Thoracic aorta (tissue), 2 donors: ENCODE results near the gene NUFIP1. TPM values are rescaled to one million over a fixed set of nuclear protein-coding genes. Genes with fewer than 3 reads are reported as not detected.

ENCODE experiments used
- ATAC-seq: fragments of 150-250 bp; one replicate; pipeline ENCODE4 v1.8.0; 2017; ENCODE audit warnings: low read depth; ENCODE audit not compliant: insufficient number of reproducible peaks, low FRiP score
- DNase-seq: peaks from one replicate; pipeline ENCODE4 v3.0.0-alpha.2; 2020; ENCODE audit warnings: low spot score
- H3K27ac ChIP-seq, 2 donors: fragments of 200-600 bp; sonication (generic); 1 replicate in 1 of 2; 2 replicates in 1 of 2; pipeline ENCODE4 v1.5.1; 2016; ENCODE audit warnings: mild to moderate bottlenecking in 2 of 2, moderate library complexity in 2 of 2
- H3K27me3 ChIP-seq: fragments of 200-600 bp; sonication (generic); replicated peaks from 2 replicates; pipeline ENCODE4 v1.6.0; 2016; ENCODE audit warnings: mild to moderate bottlenecking; ENCODE audit not compliant: insufficient read depth
- H3K36me3 ChIP-seq: fragments of 200-600 bp; sonication (generic); one replicate; pipeline ENCODE4 v1.5.1; 2016
- H3K4me1 ChIP-seq, 2 donors: fragments of 200-600 bp; sonication (generic); 1 replicate in 1 of 2; 2 replicates in 1 of 2; pipeline versions ENCODE4 v1.5.1 to v1.6.0; 2016; ENCODE audit warnings: low read depth in 2 of 2, mild to moderate bottlenecking in 1 of 2; ENCODE audit not compliant: control insufficient read depth in 1 of 2
- H3K4me3 ChIP-seq: fragments of 200-600 bp; sonication (generic); 2 replicates; pipeline ENCODE4 v1.5.1; 2016; ENCODE audit warnings: mild to moderate bottlenecking
- H3K9me3 ChIP-seq: fragments of 200-600 bp; sonication (generic); 2 replicates; pipeline ENCODE4 v1.5.1; 2016
- total RNA-seq, 2 donors: library from RNA; depleted of rRNA; stranded (reverse); fragments of >200 nt; gene quantifications; one replicate each; pipeline versions ENCODE4 v1.1.0 to v1.2.3, GENCODE V29; 2016
- TF ChIP-seq, protein P1 (sequence below): fragments of 200-600 bp; sonication (generic); IDR thresholded peaks from one replicate; pipeline ENCODE4 v1.5.1; 2019; ENCODE audit warnings: antibody characterized with exemption

The NUFIP1 gene
- total RNA-seq, 2 donors from 2014 or later, result 0.54 to 4.5 TPM

DNA sequence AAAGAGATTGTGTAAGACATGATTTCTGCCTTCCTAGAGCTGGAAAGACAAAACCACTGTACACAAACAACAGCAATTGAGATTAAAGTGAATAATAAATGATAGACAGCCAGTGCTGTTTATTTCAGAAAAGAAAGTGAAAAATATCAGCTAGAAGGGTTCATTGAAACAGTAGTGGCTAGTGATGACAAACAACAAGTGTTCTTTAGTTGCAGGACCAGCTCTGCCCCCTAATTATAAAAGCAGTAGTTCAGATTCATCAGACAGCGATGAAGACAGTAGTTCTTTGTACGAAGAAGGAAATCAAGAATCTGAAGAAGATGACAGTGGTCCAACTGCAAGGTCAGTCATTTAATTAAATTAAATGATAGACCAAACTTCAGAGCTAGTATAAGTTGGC is 14.8 kb upstream of the NUFIP1 start:
- no peak for DNase-seq
- Histone ChIP-seq H3K27ac (no peak overlapping the region), H3K4me1 (no peaks in the 10 kb centered on the region), H3K4me3 (no peak overlapping the region), H3K27me3 (no peaks in the 10 kb centered on the region), H3K36me3 (peaks cover 24% of the 10 kb centered on the region), H3K9me3 (no peaks in the 10 kb centered on the region)
- ATAC-seq, result no peak
- TF ChIP-seq, protein P1, sequence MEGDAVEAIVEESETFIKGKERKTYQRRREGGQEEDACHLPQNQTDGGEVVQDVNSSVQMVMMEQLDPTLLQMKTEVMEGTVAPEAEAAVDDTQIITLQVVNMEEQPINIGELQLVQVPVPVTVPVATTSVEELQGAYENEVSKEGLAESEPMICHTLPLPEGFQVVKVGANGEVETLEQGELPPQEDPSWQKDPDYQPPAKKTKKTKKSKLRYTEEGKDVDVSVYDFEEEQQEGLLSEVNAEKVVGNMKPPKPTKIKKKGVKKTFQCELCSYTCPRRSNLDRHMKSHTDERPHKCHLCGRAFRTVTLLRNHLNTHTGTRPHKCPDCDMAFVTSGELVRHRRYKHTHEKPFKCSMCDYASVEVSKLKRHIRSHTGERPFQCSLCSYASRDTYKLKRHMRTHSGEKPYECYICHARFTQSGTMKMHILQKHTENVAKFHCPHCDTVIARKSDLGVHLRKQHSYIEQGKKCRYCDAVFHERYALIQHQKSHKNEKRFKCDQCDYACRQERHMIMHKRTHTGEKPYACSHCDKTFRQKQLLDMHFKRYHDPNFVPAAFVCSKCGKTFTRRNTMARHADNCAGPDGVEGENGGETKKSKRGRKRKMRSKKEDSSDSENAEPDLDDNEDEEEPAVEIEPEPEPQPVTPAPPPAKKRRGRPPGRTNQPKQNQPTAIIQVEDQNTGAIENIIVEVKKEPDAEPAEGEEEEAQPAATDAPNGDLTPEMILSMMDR, result no peak

DNA sequence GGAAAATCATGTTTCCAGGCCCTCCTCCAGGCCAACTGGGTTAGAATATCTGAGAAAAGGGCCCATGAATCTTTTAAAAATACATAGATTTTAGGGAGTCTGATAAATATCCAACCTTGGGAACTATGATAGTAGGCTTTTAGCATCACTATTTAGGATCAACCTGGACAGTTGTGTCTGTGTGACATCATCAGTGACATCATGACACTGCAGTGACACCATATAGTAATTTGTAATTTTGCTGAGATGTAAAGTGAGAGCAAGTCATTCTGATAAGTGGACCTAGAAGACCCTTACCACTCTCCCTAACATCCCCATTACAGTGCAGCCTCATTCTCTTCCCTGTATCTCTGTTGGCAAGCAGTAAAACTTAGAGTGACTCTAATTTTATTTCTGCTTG is 14.1 kb upstream of the NUFIP1 start:
- no peak for DNase-seq

DNA sequence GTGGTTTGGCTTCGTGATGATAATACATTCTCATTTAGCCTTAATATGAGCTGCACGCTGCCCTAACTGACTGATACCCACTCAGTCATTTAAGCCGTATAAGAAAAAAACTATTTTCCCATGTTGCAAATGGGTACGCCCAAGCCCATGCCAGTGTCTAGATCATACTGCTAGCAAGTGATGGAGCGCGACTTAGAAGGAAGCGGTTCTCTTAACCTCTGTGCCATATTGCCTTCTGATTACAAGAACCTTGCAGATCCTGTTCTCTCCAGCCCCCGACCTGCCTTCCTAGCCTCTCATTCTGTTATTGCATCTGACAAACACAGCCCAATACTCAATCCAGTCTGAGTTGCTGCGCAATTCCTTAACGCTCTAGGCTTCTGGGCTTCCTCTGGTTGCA is 670 bp upstream of the NUFIP1 start:
- DNase-seq, result no peak
- H3K36me3 ChIP-seq, result no peaks in the 10 kb centered on the region
- H3K9me3 ChIP-seq, result no peaks in the 10 kb centered on the region
- peaks cover 28 to 47% of the 10 kb centered on the region in 2 donors for H3K4me1 ChIP-seq
- H3K27me3 ChIP-seq, result no peaks in the 10 kb centered on the region
- ATAC-seq, result no peak
- TF ChIP-seq, protein P1, result no peak
- peak overlapping the region; percentile 94 for H3K4me3 ChIP-seq
- peak overlapping the region; percentile 86 to 91 for H3K27ac ChIP-seq

More for the DNA sequence above, 14.1 kb upstream of the NUFIP1 start:
- TF ChIP-seq, protein P1, result no peak
- ATAC-seq, result no peak
- no peaks in the 10 kb centered on the region for H3K9me3 ChIP-seq
- no peak overlapping the region for H3K27ac ChIP-seq
- peaks cover 22% of the 10 kb centered on the region for H3K36me3 ChIP-seq
- no peaks in the 10 kb centered on the region for H3K4me1 ChIP-seq
- no peaks in the 10 kb centered on the region for H3K27me3 ChIP-seq
- no peak overlapping the region for H3K4me3 ChIP-seq

DNA sequence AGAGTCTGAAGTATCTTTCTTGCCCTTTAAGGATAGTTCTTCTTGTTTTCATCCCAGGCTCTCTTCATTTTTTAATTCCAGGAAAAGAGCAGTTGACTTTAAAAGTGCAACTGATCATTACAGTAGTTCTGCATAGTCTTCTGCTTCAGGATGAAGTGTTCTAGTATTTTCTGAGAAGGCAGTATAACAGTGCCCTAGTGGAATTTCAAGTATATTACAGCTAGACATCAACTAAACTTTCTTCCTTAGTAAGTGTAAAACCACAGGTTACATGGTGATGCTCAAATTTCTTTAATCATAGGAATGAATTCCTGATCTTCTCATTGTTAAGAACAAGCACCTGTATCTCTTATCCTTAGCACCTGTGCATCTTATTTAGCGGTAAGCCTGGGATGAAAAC is 10.9 kb downstream of the NUFIP1 start:
- Histone ChIP-seq H3K9me3 (no peaks in the 10 kb centered on the region), H3K4me3 (no peak overlapping the region), H3K4me1 (peaks cover 0 to under 1% of the 10 kb centered on the region in 2 donors), H3K27ac (no peak overlapping the region), H3K27me3 (no peaks in the 10 kb centered on the region), H3K36me3 (peaks cover 13% of the 10 kb centered on the region)
- TF ChIP-seq, protein P1, result no peak
- ATAC-seq (no peak), DNase-seq (no peak)

DNA sequence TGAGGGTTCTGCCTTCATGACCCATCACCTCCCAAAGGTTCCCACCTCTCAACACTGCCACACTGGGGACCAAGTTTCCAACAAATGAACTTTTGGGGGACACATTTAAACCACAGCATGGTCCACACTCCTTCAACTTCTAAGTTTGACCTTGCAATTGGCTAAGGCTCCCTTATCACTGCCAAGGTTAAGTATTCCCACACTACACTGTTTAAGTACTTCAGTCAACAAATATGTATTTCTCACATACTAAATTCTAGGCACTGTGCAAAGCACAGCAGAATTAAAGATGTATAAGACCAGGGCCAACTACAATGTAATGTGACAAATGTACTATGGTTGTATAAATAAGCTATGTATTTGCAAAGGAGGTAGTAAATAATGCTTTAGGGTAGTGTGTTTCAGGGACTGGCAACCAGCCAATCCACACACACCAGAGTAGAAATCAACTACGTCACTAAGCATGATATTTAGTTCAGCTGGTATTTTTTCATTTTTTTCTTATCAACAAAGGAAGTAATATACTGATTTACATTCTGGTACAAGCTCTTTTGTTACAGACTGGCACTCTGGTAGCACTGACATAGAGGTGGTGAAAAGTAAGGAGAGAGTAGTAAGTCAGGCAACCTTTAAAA is 12.2 kb downstream of the NUFIP1 start:
- H3K4me1 ChIP-seq, result peaks cover 0 to 2% of the 10 kb centered on the region in 2 donors
- no peak overlapping the region for H3K27ac ChIP-seq
- no peaks in the 10 kb centered on the region for H3K9me3 ChIP-seq
- ATAC-seq, result no peak
- peaks cover 13% of the 10 kb centered on the region for H3K36me3 ChIP-seq
- TF ChIP-seq, protein P1, result no peak
- no peak for DNase-seq
- no peak overlapping the region for H3K4me3 ChIP-seq
- H3K27me3 ChIP-seq, result no peaks in the 10 kb centered on the region
